ENCODE data around the gene ARFGAP2. TPM values are rescaled to one million over a fixed set of nuclear protein-coding genes. Genes with fewer than 3 reads are reported as not detected.

The ARFGAP2 gene
- polyA plus RNA-seq, 1 of the 3 experiments (the other 2 are of a cell fraction): 52.5 TPM

- Histone ChIP-seq H3K27me3 (ENCODE audit: insufficient read depth) (no peaks in the 10 kb centered on the region), H3K9ac (peak overlapping the region; percentile 96), H3K79me2 (ENCODE audit: insufficient read depth) (peaks cover 64% of the 10 kb centered on the region), H3K9me3 (no peaks in the 10 kb centered on the region), H2AFZ (ENCODE audit: low read depth) (no peak overlapping the region), H3K27ac (ENCODE audit: low read depth in 2 of 2, low read length in 1 of 2) (peak overlapping the region; percentile 90 to 94), H3K4me3 (ENCODE audit: low read depth in 2 of 2, low read length in 1 of 2) (peak overlapping the region; percentile 61 to 79), H3K9me2 (no peaks in the 10 kb centered on the region), H3K36me3 (replicated peaks in 1 of 2; ENCODE audit: control insufficient read depth in 1 of 2, insufficient read depth in 2 of 2, low read length in 1 of 2) (peaks cover 9 to 16% of the 10 kb centered on the region in 2 experiments), H3K4me1 (ENCODE audit: control insufficient read depth in 1 of 2, insufficient read depth in 2 of 2, low read depth in 1 of 2, low read length in 1 of 2) (peaks cover 16 to 31% of the 10 kb centered on the region in 2 experiments; a peak in 2 of 4 replicates), H4K20me1 (ENCODE audit: insufficient read depth) (peaks cover 41% of the 10 kb centered on the region), H3K4me2 (peak overlapping the region; percentile 92), H3F3A (replicated peaks; ENCODE audit: insufficient read depth) (peaks cover 34% of the 10 kb centered on the region)
- WGBS (ENCODE audit: low lambda C conversion rate): 0% methylated on average over 12 of the region's 12 CpGs
- POLR2A ChIA-PET: interaction anchor here (1.1 to 4.2 kb wide), 4 partner anchors 18 to 37 kb away, joined by 3 to 69 read pairs (median 16); partner anchors contain the start of genes ACP2 and PACSIN3
- DNase-seq: peak; percentile 72
- CTCF ChIA-PET: interaction anchor here (0.9 to 4.0 kb wide), 8 partner anchors 14 to 139 kb away, joined by 3 to 28 read pairs (median 5); partner anchors contain the start of genes ACP2, ARFGAP2 and PACSIN3
- no peak for TF ChIP-seq YY1 (IDR thresholded peaks at IDR 0.05; ENCODE audit: low read depth)
- no peak for TF ChIP-seq IRF3 (IDR thresholded peaks at IDR 0.05; ENCODE audit: low read depth, low read length)
- TF ChIP-seq JUND (IDR thresholded peaks at IDR 0.05): peak; percentile 38; the same call in 1 of the 2 replicates
- no peak for TF ChIP-seq RFX5 (IDR thresholded peaks at IDR 0.05; ENCODE audit: low read length)
- peak; percentile 15; the same call in 1 of the 2 replicates for TF ChIP-seq SMC3 (IDR thresholded peaks at IDR 0.05; ENCODE audit: low read depth, low read length)
- TF ChIP-seq FOXJ3 (CRISPR knock-in tag; IDR thresholded peaks at IDR 0.05): no peak
- no peak for TF ChIP-seq ZBTB33 (IDR thresholded peaks at IDR 0.05; ENCODE audit: borderline replicate concordance, low read depth)
- no peak for TF ChIP-seq FOXM1 (IDR thresholded peaks at IDR 0.05; ENCODE audit: low read depth)
- 0 out of 2 replicates have a peak, but pooled peaks have one; percentile 46 for TF ChIP-seq POLR2AphosphoS5 (IDR thresholded peaks at IDR 0.05; ENCODE audit: low read depth, low read length)
- peak in 1 of 2 experiments; percentile 10; a peak in 1 of 4 replicates for TF ChIP-seq EP300 (IDR thresholded peaks at IDR 0.05; ENCODE audit: borderline replicate concordance in 1 of 2, low read depth in 1 of 2, low read length in 1 of 2)
- TF ChIP-seq ELF1 (IDR thresholded peaks at IDR 0.05): no peak
- TF ChIP-seq NFIC (IDR thresholded peaks at IDR 0.05; ENCODE audit: borderline replicate concordance): peak; percentile 77
- TF ChIP-seq TCF12 (IDR thresholded peaks at IDR 0.05): peak; percentile 57
- 0 out of 2 replicates have a peak, but pooled peaks have one; percentile 39 for TF ChIP-seq SIN3A (IDR thresholded peaks at IDR 0.05; ENCODE audit: borderline replicate concordance, low read depth, low read length)
- no peak for TF ChIP-seq REST (IDR thresholded peaks at IDR 0.05; ENCODE audit: low read depth, low read length)
- no peak for TF ChIP-seq EZH2phosphoT487 (IDR thresholded peaks at IDR 0.05; ENCODE audit: borderline replicate concordance, low read depth)
- peak; percentile 54; the same call in 1 of the 2 replicates for TF ChIP-seq FOSL2 (IDR thresholded peaks at IDR 0.05; ENCODE audit: borderline replicate concordance, low read depth)
- TF ChIP-seq RXRA (IDR thresholded peaks at IDR 0.05; ENCODE audit: borderline replicate concordance, low read depth): no peak; the same call in 1 of the 2 replicates
- no peak for TF ChIP-seq CHD2 (IDR thresholded peaks at IDR 0.05; ENCODE audit: low read length, partially characterized antibody)
- no peak for TF ChIP-seq MEF2A (IDR thresholded peaks at IDR 0.05; ENCODE audit: borderline replicate concordance, low read depth)
- peak; percentile 45; the same call in 1 of the 2 replicates for TF ChIP-seq TAF1 (IDR thresholded peaks at IDR 0.05; ENCODE audit: borderline replicate concordance, low read depth, low read length)
- TF ChIP-seq RAD21 (IDR thresholded peaks at IDR 0.05; ENCODE audit: low read length): peak; percentile 37
- TF ChIP-seq MXI1 (IDR thresholded peaks at IDR 0.05; ENCODE audit: low read depth, low read length): peak; percentile 83
- no peak for TF ChIP-seq GABPA (IDR thresholded peaks at IDR 0.05; ENCODE audit: low read depth)
- peak; percentile 2; the same call in 1 of the 2 replicates for TF ChIP-seq PBX3 (IDR thresholded peaks at IDR 0.05)
These were observed 39.6 kb upstream of the ARFGAP2 start for GRCh38 chr11:47216121-47216798.

Data from SK-N-SH (cell line).